Measurements from ENCODE around the gene IL1F10. TPM values are rescaled to one million over a fixed set of nuclear protein-coding genes. Genes with fewer than 3 reads are reported as not detected.

IL1F10 gene
- total RNA-seq, 1 experiment from 2014 or later: not detected

GRCh38 chr2:113111823-113112287 lies 44.1 kb downstream of the IL1F10 start:
- no peak overlapping the region for H4K5ac ChIP-seq (ENCODE audit: insufficient read length, low read depth, low read length)
- H3K18ac ChIP-seq (ENCODE audit: insufficient read length, low read depth, low read length): no peak overlapping the region
- Mint-ChIP-seq H3K36me3 (ENCODE audit: insufficient read depth in 1 of 3, low read depth in 3 of 3) (no peaks in the 10 kb centered on the region), H3K9me3 (peaks cover 0 to 2% of the 10 kb centered on the region in 2 experiments; a peak in 1 of 5 replicates), H3K4me3 (no peak overlapping the region), H3K27me3 (ENCODE audit: low read depth) (no peaks in the 10 kb centered on the region; the same call in 1 of the 2 replicates), H3K4me1 (no peaks in the 10 kb centered on the region), H3K27ac (no peak overlapping the region; a peak in 1 of 7 replicates)
- no peaks in the 10 kb centered on the region for H3K9me3 ChIP-seq (ENCODE audit: control insufficient read depth, low read depth, low read length)
- H2BK12ac ChIP-seq (ENCODE audit: insufficient read length, low read depth, low read length): no peak overlapping the region
- H3K14ac ChIP-seq (ENCODE audit: insufficient read depth, low read length): no peak overlapping the region
- no peak overlapping the region for H3K9ac ChIP-seq (ENCODE audit: extremely low read depth, insufficient read length, low read length)
- no peak overlapping the region for H2BK15ac ChIP-seq (ENCODE audit: low read depth, low read length)
- no peak overlapping the region for H3K23ac ChIP-seq (ENCODE audit: insufficient read length, low read depth, low read length)
- H3K4ac ChIP-seq (ENCODE audit: low read depth, low read length): no peak overlapping the region
- H3K79me1 ChIP-seq (ENCODE audit: insufficient read depth, low read depth, low read length, poor library complexity, severe bottlenecking): no peaks in the 10 kb centered on the region
- H4K8ac ChIP-seq (replicated peaks; ENCODE audit: insufficient read length, low read depth, low read length): no peak overlapping the region
- H2BK120ac ChIP-seq (ENCODE audit: low read depth, low read length, poor library complexity, severe bottlenecking): no peak overlapping the region
- H3K27ac ChIP-seq (ENCODE audit: insufficient read length, low read depth, low read length): no peak overlapping the region
- WGBS (ENCODE audit: extremely low coverage, insufficient read length, low lambda C conversion rate): no CpG with 5 or more reads among the region's 6 CpGs
- H2BK5ac ChIP-seq (ENCODE audit: insufficient read length, low read length): no peak overlapping the region
- no peaks in the 10 kb centered on the region for H3K27me3 ChIP-seq (ENCODE audit: insufficient read depth, low read length)
- no peak overlapping the region for H2BK20ac ChIP-seq (ENCODE audit: low read depth, low read length, poor library complexity, severe bottlenecking)
- H3K79me2 ChIP-seq (ENCODE audit: insufficient read depth, low read length): no peaks in the 10 kb centered on the region
- peaks cover 5% of the 10 kb centered on the region; the same call in 1 of the 2 replicates for H3K4me1 ChIP-seq (ENCODE audit: insufficient read depth, low read length)
- no peaks in the 10 kb centered on the region for H4K20me1 ChIP-seq (ENCODE audit: control insufficient read depth, insufficient read depth, insufficient read length)
- no peak for DNase-seq
- no peak overlapping the region for H3K4me2 ChIP-seq (ENCODE audit: insufficient read depth, insufficient read length, low read length)
- no peak overlapping the region for H2AFZ ChIP-seq (ENCODE audit: low read length)
- H3T11ph ChIP-seq (ENCODE audit: low read length): no peak overlapping the region
- TF ChIP-seq CTCF (conservative IDR thresholded peaks at IDR 0.05): no peak
- H3K23me2 ChIP-seq (ENCODE audit: insufficient read length, low read depth, low read length, poor library complexity, severe bottlenecking): no peaks in the 10 kb centered on the region
- no peak overlapping the region for H3K56ac ChIP-seq (ENCODE audit: insufficient read length, low read depth, low read length)
- H2AK5ac ChIP-seq (ENCODE audit: insufficient read length, low read length): no peak overlapping the region
- no peak overlapping the region for H4K91ac ChIP-seq (ENCODE audit: insufficient read length, low read depth, low read length)
